Measurements from ENCODE around the gene AKT3.

DNA sequence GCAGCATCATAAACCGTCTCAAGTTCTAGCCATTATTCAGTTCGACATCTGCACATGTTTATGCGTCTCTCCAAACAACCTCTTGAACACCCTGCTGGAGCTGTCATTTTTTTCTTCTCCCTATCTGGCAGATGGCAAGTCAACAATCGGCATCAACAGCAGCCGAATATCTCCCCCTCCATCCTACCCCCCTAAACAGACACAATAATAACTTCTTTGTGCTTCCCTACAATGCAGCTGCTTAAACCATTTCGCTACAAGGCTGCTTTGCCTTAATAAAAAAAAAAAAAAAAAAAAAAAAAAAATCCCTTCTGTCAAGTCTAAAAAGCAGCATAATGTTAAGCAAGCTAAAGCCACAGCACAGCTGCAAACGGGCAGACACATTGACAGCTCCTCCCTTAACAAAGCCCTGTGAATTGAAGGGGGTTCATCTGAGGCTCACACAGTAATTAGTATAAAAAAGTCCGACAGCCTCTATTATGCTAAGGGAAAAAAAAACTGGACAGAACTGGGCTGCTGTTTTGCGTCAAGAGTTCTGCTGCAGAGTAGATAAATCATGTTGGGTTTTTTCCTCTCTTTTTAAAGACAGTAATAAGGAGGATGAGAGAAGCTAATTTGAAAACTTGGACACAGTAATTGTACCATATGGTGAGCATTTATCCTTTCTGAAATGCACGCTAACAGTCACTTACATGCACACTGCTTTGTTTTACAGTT, 136.4 kb downstream of the AKT3 start:
- TF ChIP-seq, protein P1, sequence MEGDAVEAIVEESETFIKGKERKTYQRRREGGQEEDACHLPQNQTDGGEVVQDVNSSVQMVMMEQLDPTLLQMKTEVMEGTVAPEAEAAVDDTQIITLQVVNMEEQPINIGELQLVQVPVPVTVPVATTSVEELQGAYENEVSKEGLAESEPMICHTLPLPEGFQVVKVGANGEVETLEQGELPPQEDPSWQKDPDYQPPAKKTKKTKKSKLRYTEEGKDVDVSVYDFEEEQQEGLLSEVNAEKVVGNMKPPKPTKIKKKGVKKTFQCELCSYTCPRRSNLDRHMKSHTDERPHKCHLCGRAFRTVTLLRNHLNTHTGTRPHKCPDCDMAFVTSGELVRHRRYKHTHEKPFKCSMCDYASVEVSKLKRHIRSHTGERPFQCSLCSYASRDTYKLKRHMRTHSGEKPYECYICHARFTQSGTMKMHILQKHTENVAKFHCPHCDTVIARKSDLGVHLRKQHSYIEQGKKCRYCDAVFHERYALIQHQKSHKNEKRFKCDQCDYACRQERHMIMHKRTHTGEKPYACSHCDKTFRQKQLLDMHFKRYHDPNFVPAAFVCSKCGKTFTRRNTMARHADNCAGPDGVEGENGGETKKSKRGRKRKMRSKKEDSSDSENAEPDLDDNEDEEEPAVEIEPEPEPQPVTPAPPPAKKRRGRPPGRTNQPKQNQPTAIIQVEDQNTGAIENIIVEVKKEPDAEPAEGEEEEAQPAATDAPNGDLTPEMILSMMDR (IDR thresholded peaks at IDR 0.05), result no peak
- no peak for TF ChIP-seq POLR2A (IDR thresholded peaks at IDR 0.05)
